NAMALWA (cell line): ENCODE results near the gene MYO16.
A peak's percentile ranks its signal among the peaks of the same experiment; 100 is the strongest.

ENCODE experiments used
- DNase-seq: peaks from one replicate; pipeline ENCODE4 v3.0.0-alpha.2; 2015; ENCODE audit warnings: low spot score

MYO16 gene

DNA sequence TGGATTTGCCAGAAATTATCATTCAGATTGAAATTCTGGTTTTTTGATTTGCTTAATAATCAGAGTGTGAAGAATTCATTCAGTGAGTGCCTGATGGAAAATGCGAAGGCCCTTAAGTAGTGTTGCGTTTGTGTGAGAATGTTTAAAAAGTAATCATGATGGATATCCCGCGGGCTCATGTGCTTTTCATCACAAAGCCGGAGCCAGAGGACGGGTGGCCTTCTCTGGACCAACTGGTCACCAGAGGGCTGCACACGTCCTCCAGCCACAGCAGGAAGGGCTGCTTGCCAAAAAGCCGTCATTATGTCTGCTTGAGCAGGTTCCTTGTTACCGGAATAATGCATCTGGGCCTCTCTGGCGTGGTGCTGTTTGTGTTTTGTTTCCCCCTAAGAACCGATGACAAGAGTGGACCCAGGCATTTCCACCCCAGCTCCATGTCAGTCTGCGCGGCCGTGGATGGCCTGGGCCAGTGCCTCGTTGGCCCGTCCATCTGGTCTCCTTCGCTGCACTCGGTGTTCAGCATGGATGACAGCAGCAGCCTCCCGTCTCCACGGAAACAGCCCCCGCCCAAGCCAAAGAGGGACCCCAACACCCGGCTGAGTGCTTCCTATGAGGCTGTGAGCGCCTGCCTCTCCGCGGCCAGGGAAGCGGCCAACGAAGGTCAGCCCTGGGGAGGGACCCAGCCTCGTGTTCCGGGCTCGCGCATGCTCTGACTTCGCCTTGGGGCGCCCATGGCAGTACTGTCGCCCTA, 497.7 kb downstream of the MYO16 start:
- DNase-seq = no peak

DNA sequence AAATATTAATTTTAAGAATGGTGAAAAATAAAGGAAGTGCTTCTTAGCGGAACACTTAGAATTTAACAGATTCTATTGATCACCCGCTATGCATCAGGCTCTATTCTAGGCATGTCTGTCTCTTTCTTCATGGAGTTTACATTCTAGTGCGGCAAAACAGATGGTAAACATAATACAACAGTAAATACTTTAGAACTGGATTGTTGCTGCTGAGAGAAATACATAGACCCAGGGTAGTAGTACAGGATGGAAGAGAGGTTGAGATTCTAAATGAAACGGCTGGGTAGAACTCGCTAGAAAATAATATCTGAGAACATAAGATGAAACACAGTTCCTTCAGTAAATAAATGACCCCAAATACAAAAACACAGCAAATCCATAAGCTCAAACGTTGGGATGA, 498.7 kb downstream of the MYO16 start:
- DNase-seq = no peak

DNA sequence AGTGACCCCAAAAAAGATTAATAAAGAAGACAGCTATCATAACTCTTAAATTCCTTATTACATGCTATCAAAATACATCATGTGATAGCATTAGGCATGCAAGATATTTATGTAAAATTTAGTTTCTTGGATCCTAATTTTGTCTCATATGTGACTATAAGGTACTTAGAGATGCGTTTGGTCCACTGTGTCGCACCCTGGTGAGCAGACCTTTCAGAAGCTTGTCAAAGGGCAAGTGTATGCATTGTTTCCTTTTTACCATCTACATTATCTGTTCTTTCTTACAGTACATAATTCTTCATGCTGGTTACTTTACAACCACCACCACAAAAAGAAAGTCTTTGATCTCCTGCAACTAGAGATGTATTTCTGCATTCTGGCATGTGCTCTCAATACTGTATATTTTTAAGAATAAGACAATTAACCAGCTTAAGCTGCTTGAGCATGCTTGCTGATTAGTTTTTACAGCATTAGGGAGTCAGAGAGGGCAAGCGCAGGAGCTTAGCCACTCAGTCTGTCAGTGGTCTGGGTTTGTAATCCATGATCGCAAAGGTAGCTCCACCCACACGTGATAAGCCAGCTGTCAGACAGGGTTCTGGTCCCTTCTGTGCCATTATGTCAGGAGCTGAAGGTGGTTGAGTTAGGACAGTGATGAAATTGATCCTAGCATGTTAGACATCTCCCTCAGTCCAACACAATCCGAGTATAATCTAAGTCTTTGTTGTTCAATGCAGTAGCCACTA, 500.9 kb downstream of the MYO16 start:
- DNase-seq = no peak

DNA sequence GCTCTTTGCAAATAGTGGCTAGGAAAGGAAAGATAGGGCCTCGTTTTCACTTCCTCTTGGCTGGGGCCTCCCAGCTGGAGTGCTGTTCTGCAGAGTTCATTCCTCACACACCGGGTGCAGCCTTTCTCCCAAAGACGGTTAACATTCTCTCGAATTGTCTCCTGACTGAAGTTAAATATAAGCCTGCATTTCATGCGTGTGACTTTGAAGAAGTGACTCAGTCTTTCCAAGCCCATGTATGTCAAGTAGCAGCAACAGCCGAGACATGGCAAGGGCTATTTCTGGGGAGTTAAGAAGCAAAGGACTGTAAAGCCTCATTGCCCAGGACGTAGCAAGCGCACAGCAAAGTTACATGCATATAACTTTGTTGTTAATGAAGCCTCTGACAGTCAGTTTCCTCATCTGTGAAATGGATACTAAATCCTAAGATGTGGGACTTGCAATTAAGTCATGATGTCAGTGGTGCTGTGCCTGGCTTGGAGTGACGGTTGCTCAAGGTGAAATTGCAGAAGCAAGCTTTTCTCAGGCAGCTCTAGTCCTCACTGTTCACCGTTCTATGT, 502.4 kb downstream of the MYO16 start:
- DNase-seq = peak; percentile 73

DNA sequence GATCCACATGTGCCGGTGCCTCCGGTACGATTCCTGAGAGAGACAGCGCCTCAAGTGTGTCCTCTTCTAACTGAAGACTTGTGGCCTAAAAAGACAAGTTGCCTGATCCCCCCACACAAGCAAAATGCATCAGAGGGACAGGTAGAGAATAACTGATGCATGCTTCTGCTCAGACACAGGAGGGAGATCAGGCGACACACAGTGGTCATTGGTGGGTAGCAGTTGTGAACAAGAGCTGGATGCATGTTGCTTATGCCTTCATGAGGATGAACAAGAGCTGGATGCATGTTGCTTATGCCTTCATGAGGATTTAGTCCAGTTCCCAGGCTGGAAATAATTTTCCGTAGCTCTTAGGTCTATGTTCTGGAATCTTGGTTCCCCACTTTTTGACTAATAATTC, 505.6 kb downstream of the MYO16 start:
- no peak for DNase-seq

DNA sequence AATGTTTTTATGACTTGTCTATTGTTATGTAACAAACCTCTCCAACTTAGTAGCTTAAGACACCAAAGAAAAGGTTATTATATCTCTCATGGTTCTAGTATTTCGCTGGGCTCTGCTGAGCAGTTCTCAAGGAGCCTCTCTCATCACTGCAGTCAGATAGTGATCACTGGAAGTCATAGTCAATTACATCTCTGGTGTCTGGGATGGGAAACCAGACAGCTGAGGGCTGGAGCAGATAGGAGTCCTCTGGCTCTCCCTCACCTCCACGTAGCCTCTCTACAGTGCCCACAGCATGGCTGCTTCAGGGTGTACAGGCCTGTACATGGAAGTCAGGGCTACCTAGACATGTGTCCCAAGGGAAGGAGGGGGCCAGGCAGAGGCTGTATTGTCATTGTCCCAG, 507.5 kb downstream of the MYO16 start:
- DNase-seq = no peak

DNA sequence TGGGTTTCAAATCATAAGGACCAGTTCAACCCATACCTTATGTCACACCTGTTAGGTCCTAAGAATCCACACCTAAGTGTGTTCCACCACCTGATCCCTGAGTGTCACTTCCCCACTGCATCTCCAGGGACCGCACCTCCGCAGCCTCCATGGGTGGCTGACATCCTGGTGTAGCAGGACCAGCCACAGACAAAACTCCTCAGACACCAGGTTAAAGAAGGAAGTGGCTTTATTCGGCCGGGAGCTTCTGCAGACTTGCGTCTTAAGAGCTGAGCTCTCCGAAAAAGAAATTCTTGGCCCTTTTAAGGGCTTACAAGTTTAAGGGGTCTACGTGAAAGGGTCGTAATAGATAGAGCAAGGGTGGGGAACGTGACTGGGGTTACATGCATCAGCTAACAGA, 509.9 kb downstream of the MYO16 start:
- no peak for DNase-seq

DNA sequence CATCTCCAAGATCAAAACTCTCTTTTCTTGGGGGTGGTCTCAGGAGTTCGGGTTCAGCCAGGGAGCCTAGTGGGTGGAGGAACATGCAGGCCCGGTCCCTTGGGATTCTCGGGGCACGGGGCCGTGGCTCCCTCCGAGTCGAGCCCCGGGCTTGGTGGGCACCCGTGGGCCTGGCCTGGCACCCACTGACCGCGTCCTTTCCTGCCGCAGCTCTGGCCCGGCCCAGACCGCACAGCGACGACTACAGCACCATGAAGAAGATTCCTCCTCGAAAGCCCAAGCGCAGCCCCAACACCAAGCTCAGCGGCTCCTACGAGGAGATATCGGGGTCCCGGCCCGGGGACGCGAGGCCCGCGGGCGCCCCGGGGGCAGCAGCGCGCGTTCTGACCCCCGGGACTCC, 510.6 kb downstream of the MYO16 start:
- DNase-seq = no peak

DNA sequence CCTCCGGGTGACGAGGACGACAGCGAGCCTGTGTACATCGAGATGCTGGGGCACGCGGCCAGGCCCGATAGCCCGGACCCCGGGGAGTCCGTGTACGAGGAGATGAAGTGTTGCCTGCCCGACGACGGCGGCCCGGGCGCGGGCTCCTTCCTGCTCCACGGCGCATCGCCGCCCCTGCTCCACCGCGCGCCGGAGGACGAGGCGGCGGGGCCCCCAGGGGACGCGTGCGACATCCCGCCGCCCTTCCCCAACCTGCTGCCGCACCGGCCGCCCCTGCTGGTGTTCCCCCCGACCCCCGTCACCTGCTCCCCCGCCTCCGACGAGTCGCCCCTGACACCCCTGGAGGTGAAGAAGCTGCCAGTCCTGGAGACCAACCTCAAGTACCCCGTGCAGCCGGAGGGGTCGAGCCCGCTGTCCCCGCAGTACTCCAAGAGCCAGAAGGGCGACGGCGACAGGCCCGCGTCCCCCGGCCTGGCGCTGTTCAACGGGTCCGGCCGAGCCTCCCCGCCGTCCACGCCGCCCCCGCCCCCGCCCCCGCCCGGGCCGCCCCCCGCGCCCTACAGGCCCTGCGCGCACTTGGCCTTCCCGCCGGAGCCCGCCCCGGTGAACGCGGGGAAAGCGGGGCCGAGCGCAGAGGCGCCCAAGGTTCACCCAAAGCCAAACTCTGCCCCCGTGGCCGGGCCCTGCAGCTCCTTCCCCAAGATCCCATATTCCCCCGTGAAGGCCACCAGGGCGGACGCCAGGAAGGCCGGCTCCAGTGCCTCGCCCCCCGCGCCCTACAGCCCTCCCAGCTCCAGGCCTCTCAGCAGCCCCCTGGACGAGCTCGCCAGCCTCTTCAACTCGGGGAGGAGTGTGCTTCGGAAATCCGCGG, 511.3 kb downstream of the MYO16 start:
- DNase-seq = no peak

DNA sequence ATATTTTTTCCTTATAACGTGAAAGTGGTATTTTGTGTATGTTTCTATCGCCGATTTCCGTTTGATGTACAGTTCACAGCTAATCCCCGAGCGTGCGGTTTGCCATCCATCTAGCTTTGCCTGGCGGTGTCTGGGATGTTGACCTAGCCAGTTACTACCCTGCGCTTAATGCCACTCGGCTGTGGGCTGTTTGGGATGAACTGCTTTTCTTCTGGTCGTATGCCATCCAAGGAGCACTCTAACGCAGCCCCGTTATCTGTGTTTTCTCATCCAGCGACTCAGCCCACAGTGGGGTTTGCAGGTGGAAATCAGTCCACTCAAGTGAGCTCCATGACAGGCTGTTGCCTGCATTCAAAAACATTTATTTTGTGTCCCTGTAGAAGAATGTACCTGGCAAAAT, 512.3 kb downstream of the MYO16 start:
- no peak for DNase-seq

DNA sequence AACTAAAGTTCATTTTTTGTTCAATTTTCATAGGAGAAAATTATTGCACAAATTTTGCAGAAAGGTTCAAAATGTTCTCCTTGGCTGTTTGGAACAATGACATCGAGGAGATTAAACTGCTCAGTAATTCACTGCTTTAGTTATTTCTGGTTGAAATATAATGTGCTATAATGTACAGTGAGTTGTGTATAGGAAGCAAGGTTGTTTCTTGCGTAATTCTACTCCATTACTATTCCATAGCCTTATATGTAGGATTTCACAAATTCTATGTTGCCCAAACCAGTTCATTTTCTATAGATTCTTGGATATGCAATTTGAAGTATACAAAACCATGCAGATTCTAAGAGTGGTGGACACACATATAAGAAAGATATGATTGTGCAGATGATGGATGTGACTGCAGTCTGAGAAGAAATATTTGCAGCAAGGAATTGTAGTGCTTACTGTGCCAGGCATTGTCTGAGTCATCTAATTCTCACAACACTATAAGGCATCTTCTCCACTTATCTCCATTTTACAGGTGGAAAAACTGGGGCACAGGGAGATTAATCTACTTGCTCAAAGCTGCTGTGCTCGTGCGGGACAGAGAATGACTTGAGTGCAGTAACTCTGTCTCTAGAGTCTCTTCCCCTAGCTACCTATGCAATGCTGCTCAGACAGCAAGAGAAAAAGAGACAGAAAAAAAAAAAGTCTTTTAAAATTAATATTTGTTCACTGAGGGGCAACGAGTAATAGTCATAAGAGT, 515.5 kb downstream of the MYO16 start:
- no peak for DNase-seq

DNA sequence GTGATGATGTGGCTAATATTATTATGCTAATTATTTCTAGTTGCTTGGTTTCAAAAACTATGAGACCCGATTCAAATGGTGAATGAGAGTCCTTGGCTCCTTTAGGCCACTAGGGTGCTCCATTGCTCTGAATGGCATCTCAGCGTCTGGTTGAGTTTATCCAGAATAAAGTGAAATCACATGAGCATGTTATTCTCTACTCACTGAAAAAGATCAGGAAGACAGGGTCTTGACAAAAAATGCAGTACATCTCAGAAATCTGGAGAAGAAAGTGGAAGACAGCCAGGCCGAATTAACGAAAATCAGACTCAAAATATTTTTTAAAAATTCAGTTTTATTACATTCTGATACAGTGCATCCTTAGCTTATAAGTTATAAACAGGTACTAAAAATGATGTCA, 516.2 kb downstream of the MYO16 start:
- peak; percentile 69 for DNase-seq

DNA sequence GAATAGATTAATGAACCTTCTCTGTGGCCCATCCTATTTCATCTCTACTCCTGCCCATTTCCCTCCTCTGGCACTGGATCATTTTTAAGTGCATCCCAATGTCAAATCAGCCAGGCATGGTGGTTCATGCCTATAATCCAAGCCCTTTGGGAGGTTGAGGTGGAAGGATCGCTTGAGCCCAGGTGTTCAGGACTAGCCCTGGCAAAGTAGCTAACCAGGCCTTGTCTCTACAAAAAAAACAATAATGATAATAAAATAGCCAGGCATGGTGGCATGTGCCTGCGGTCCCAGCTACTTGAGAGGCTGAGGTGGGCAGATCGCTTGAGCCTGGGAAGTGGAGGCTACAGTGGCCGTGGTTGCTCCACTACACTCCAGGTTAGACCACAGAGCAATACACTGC, 517.0 kb downstream of the MYO16 start:
- DNase-seq = no peak

DNA sequence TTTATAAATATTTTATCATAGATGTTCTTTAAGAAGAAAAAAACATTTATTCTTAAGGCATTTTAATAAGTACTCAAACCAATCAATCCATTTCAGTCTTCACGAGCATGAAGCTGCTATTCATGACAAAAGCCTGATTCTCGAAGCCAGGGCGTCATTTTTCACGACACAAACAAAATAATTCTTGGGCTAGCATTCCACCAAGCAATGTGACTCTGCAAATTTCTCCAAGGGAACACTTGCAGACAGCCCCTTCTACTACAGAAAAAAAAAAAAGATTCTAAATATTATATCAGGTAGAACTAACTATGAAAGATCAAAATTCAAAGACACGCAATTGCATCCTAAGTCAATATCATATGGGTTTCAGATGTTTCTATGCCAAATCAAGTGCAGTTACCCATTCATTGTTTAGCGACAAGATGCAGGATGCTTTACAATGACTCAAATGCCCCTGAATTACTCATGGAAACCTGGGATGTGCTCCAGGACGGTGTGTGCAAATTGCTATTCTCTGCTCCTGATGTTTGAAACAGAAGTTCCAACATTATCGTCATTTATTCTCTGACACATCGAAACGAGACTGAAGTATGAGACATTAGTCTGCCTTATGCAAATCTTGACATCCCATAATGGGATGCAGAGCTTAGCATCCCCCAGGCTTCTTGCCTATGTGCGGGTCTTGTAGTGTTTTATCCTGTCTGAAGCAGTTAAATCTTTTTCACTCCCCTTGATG, 517.7 kb downstream of the MYO16 start:
- DNase-seq = no peak

DNA sequence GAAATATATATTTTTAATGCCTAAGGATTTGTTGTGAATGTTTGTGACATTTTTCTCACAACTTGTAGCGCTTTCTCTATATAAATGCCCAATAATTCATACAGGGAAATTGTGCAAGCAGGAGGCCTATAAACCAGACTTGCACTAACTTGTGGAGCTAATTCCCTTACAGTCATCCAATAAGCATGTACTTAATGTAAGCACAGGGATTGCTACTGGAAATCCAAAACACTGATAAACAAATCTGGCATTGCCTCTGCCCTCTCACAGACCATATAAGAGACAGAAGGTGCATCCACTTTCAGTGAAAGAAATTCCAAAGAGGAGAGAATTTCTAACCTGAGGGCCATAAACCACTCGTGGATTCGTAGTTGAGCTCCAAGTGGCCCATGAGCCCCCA, 518.8 kb downstream of the MYO16 start:
- DNase-seq = no peak

DNA sequence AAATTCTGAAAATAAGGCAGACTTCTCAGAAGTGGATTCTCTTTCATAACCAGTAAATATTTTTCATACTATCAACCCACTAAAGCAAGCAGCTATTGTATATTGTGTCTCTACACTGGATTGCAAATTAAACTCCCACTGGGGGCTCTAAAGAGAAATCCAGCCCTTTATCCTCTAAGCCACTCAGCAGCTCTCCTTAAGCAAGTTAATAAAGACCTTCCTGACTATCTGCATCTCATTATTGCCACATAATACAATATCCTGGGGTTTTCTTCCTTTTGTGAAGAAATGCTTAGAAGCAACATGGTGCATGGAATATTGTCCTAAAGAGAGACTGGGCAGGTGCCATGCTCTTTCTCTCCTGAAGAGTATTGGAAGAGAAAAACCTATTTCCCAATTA, 521.3 kb downstream of the MYO16 start:
- DNase-seq = no peak

DNA sequence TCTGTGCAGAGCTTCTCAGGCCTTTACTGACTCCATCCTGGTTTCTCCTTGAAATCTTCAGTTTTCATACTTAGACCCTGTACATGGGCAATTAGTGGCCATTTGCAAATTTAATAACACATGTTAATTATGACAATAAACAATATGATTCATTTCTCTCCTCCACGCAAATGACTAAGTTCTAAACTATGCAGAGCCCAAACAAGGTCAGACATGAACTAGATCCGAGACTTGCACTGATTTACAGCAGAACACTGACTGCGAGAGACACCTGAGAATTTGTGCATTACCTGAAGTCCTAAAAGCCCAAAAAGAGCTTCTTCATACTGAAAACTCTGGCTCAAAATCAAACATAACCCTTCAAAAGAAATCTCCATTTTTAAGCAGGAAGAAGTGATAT, 521.8 kb downstream of the MYO16 start:
- no peak for DNase-seq

DNA sequence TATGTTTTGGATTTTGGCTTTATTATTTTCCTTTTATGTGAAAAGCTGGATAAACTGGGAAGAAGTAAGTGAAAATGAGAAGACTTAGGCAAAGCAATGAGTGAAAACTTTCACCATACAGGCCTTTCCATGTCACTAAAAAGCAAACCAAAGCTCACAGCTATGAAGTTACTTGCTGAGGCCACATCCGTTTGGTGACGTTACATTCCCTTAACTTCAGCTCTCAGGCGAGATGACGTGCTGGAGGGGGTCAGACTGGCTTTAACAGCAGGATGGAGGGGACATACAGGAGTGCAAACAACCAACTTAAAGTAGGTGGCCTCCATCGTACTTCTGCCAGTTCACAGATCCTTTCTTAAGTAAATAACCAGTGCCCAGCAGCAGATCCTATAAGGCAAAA, 522.3 kb downstream of the MYO16 start:
- no peak for DNase-seq

DNA sequence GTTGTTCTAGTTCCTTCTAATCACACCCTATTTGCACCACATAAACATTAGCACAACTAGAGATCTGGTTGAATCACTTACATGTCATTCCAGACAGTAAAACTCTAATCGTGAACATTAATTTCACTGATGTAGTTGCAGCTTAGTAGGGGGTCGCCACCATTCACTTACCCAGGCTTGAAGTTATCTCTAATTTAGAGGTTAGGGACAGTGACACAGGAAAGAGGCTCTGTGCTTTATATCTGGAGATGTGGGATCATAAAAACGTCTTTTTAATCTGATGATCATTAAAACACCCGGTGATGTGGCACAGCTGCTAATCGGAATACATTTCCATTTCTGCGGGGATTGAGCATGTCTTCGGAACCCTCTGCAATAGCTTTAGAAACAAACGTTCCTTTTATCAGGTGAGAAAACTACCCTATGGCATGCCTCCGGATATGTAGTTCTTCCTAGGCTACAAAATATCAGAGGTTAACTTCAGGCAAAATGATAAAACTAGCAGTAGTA, 523.0 kb downstream of the MYO16 start:
- DNase-seq = no peak

DNA sequence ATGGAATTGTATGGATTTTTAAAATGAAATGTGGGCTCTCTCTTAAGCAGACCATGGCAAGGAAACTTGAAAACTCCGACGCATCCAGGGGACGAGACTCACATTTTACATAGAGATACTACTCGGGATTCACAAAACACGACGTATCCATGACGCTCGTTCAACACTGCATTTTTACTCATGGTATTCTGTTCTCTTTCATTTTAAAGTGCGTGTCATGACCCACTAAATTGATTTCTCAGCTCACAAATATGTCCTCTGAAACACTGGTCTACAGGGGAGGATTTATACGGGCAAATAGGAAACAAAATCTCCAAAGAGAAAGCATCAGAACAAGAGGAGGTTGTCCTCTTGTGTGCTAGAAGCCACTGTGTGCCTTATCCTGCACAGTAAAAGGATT, 523.5 kb downstream of the MYO16 start:
- DNase-seq = no peak

DNA sequence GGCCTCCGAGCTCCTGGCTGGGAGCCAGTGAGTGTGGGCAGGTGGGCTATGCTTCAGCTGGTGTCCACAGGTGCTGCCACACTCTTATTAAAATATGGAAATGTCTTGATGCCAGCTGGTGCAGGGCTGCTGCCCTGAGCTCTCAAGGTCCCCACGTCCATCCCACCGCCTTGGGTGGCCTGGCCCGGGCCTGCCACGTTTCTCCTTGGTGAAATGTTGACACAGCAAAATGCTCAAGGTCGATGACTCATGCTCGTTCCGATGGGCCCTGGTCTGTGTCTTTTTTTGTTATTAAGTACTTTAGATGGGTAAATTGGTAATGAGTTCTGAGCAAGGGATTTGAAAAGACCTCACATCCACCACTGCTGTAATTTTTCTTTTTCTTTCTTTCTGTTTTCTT, 524.7 kb downstream of the MYO16 start:
- no peak for DNase-seq
